Psoas muscle (tissue), 8 donors: ENCODE measurements around the gene BET1L. TPM values are rescaled to one million over a fixed set of nuclear protein-coding genes. Genes with fewer than 3 reads are reported as not detected.
A peak's percentile ranks its signal among the peaks of the same experiment; 100 is the strongest.

Experiments used
- ATAC-seq, 4 donors: fragments of 200-7000 bp; cut with Tn5 transposase; one replicate each; pipeline ENCODE4 v1.9.1; 2020; ENCODE audit warnings: moderate library complexity in 3 of 4, mild to moderate bottlenecking in 2 of 4
- DNase-seq, 2 donors: peaks; one replicate each; pipeline ENCODE4 v3.0.0-alpha.2; 2020
- H3K27ac ChIP-seq: fragments of 200-600 bp; one replicate; pipeline ENCODE4 v1.8.0; 2022
- H3K27me3 ChIP-seq, 3 donors: fragments of 200-600 bp in 1 of 3; one replicate each; pipeline versions ENCODE4 v1.6.1 to v1.8.0; 2013 to 2022; ENCODE audit warnings: low read length in 2 of 3, mild to moderate bottlenecking in 2 of 3, moderate library complexity in 1 of 3; ENCODE audit not compliant: insufficient read depth in 3 of 3
- H3K36me3 ChIP-seq, 2 donors: fragments of 200-600 bp in 1 of 2; one replicate each; pipeline versions ENCODE4 v1.6.1 to v1.8.0; 2013 to 2022; ENCODE audit warnings: low read depth in 1 of 2, mild to moderate bottlenecking in 1 of 2, moderate library complexity in 1 of 2; ENCODE audit not compliant: insufficient read depth in 1 of 2
- H3K4me1 ChIP-seq: fragments of 200-600 bp; one replicate; pipeline ENCODE4 v1.8.0; 2022
- H3K4me3 ChIP-seq: fragments of 200-600 bp; one replicate; pipeline ENCODE4 v1.8.0; 2022; ENCODE audit warnings: mild to moderate bottlenecking
- H3K9me3 ChIP-seq: fragments of 200-600 bp; one replicate; pipeline ENCODE4 v1.8.0; 2022
- WGBS, 3 donors: extraction: QIAGEN DNeasy Blood & Tissue Kit; methylation state at CpG; one replicate each; pipeline versions ENCODE4 v1.1.6 to v1.1.7; 2013; 5-methylcytosine and 5-hydroxymethylcytosine counted together
- intact Hi-C, 2 donors: fragments of 100-400 bp; cut with DNase I; formaldehyde crosslinking; loops; one replicate each; pipeline versions ENCODE4 v1.11.0 to v1.14.2; 2022
- polyA plus RNA-seq, 3 donors: library from polyadenylated mRNA; stranded (reverse); fragments of 200-250 nt; gene quantifications; one replicate each; pipeline ENCODE4 v1.2.3, GENCODE V29; 2013
- total RNA-seq, 4 donors: library from RNA; stranded (reverse); fragmentation: NEBNext Ultra II Directional in 2 of 4; extraction: Animal tissue kit (Norgen Biotek cat#: 25700) in 2 of 4; gene quantifications; one replicate each; pipeline versions ENCODE4 v1.2.1 to v1.2.4, GENCODE V29; 2021 to 2023
- TF ChIP-seq, protein P1 (sequence below): fragments of 200-600 bp; IDR thresholded peaks from one replicate; pipeline ENCODE4 v1.8.0; 2022; ENCODE audit warnings: antibody characterized with exemption
- donor health status: healthy with polysubstance abuse.
- donor health status: DM: no; HTN: no; CAD: no; lungs with moderate emphysema.
- donor health status: Bipolar disorder and iron deficiency.
- donor health status: healthy.
- donor health status: DM: yes; HTN: yes; CAD: no.
- donor health status: DM: no; HTN: no; CAD: no.
- donor health status: DM: no; HTN: no; CAD: no.
- donor health status: DM: yes; HTN: yes; CAD: no.

The BET1L gene
- total and polyA plus RNA-seq, 7 donors: 11.8 to 27.7 (median 19.6) TPM

DNA sequence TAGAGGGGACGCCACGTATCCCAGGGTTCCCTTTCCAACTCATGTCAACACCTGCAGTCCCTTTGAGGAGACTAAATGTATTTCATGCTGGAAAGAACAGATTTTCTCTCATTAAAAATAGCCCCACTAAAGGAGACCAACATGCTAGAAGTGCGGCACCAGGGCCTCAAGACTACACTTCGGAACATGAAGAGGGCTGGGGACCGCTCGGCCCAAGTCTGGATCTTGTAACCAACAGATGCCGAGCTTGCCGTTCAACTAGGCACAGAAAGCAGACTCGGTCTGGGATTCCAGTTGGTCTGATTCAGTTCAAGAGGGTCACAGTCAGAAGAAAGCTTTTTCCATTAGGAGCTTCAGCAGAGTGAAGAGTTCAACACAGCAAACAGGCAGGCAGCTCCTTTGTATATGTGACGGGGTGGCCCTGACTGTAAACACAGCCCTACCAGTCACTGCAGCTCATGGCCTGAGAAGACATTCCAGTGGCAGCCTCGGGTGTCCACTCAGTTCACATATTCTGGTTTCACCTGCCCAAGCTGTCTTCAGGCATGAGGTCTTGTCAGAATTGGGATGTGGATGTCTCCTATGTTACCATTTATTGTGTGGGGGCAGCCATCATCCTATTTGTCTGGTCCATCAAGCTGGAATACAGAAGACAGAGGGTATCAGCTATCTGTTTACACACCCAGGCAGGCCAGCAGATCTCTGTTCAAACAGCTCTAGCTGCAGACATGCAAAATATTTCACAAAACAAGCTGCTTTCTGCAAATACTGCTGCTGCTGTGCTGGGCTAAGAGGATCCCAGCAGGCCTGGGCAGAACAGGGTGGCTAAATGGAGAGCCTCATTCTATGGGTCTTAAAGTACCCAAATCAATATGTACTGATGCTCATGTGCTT, 9.1 kb upstream of the BET1L start:
- intact Hi-C loops: no loop called here
- no peak for ATAC-seq
- DNase-seq: no peak
- no peak overlapping the region for H3K27ac ChIP-seq
- H3K9me3 ChIP-seq: no peaks in the 10 kb centered on the region
- peaks cover 8 to 82% of the 10 kb centered on the region in 2 donors for H3K36me3 ChIP-seq
- H3K4me1 ChIP-seq: no peaks in the 10 kb centered on the region
- no peaks in the 10 kb centered on the region for H3K27me3 ChIP-seq
- 81 to 87% (median 81%) methylated on average over 11 of the region's 11 CpGs for WGBS, 3 donors
- TF ChIP-seq, protein P1, sequence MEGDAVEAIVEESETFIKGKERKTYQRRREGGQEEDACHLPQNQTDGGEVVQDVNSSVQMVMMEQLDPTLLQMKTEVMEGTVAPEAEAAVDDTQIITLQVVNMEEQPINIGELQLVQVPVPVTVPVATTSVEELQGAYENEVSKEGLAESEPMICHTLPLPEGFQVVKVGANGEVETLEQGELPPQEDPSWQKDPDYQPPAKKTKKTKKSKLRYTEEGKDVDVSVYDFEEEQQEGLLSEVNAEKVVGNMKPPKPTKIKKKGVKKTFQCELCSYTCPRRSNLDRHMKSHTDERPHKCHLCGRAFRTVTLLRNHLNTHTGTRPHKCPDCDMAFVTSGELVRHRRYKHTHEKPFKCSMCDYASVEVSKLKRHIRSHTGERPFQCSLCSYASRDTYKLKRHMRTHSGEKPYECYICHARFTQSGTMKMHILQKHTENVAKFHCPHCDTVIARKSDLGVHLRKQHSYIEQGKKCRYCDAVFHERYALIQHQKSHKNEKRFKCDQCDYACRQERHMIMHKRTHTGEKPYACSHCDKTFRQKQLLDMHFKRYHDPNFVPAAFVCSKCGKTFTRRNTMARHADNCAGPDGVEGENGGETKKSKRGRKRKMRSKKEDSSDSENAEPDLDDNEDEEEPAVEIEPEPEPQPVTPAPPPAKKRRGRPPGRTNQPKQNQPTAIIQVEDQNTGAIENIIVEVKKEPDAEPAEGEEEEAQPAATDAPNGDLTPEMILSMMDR: no peak
- H3K4me3 ChIP-seq: no peak overlapping the region

DNA sequence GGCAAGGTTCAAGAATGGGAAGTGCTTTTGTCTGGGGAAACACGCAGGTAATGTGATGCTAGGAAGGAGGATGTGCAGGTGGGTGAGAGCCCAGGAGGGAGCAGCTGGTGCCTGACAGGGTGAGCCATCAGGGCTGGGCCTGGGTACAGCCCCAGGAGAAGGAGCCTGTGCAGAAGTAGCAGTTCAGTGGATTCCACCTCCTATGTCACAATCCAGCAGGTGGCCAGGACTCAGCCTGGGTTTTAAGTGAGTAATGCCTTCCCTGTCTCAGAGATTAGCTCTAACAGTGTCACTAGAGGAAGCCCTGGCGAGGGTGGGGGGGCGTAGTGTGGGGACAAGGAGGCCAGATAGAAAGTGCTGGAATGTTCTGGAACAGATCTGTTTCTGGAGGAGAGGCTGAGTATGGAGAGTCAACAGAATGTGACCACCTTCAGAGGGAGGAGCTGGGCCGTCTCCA, 8.4 kb upstream of the BET1L start:
- intact Hi-C loops: no loop called here
- H3K27me3 ChIP-seq: no peaks in the 10 kb centered on the region
- H3K36me3 ChIP-seq: peaks cover 11 to 86% of the 10 kb centered on the region in 2 donors
- H3K9me3 ChIP-seq: no peaks in the 10 kb centered on the region
- H3K4me1 ChIP-seq: no peaks in the 10 kb centered on the region
- DNase-seq (no peak), ATAC-seq (peak in 2 of 4 donors; percentile 16 to 21)
- no peak overlapping the region for H3K4me3 ChIP-seq
- 69 to 79% (median 75%) methylated on average over 4 of the region's 4 CpGs for WGBS, 3 donors
- no peak overlapping the region for H3K27ac ChIP-seq
- TF ChIP-seq, protein P1: no peak

DNA sequence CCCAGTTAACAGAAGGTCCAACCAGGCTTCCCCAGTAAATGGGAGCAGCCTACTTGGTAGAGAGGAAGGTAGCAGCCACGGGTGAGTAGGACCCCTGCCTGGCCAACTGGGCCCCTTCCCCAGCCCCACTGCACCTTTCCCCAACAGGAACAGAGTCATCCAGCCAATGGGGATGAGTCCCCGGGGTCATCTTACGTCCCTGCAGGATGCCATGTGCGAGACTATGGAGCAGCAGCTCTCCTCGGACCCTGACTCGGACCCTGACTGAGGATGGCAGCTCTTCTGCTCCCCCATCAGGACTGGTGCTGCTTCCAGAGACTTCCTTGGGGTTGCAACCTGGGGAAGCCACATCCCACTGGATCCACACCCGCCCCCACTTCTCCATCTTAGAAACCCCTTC, 6.9 kb upstream of the BET1L start:
- TF ChIP-seq, protein P1: no peak
- H3K4me3 ChIP-seq: no peak overlapping the region
- intact Hi-C loops: no loop called here
- H3K27ac ChIP-seq: no peak overlapping the region
- H3K9me3 ChIP-seq: no peaks in the 10 kb centered on the region
- no peaks in the 10 kb centered on the region for H3K27me3 ChIP-seq
- peaks cover 11 to 98% of the 10 kb centered on the region in 2 donors for H3K36me3 ChIP-seq
- WGBS, 3 donors: 73 to 78% (median 74%) methylated on average over 7 of the region's 7 CpGs
- peak in 1 of 2 donors; percentile 43 for DNase-seq
- H3K4me1 ChIP-seq: peaks cover 13% of the 10 kb centered on the region
- ATAC-seq: no peak

DNA sequence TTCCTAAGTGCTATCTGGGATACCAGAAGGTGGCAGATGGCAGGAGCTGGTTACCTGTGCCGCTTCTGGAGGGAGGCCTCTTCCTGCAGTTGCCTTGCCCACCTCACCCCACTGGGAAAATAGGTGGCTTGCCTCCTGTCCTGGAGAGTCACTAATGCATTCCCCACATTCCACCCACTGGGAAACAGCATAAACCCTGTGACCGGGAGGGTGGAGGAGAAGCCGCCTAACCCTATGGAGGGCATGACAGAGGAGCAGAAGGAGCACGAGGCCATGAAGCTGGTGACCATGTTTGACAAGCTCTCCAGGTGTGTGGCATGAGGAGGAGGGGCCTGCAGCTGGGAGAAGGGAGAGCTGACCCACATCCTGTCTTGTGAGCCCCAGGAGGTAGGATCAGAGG, 5.9 kb upstream of the BET1L start:
- Histone ChIP-seq H3K27me3 (no peaks in the 10 kb centered on the region), H3K36me3 (peaks cover 11 to 88% of the 10 kb centered on the region in 2 donors), H3K4me3 (no peak overlapping the region), H3K4me1 (peaks cover 13% of the 10 kb centered on the region), H3K27ac (no peak overlapping the region), H3K9me3 (no peaks in the 10 kb centered on the region)
- TF ChIP-seq, protein P1: no peak
- ATAC-seq (no peak), DNase-seq (no peak)
- intact Hi-C loops: no loop called here
- WGBS, 3 donors: 83 to 88% (median 88%) methylated on average over 4 of the region's 4 CpGs
